A172 (cell line): Measurements from ENCODE around the gene MAD1L1. TPM values are rescaled to one million over a fixed set of nuclear protein-coding genes. Genes with fewer than 3 reads are reported as not detected.
"Not testable (repeated sequence)": the region's sequence is repeated elsewhere in the genome, so short reads cannot be mapped to it uniquely, and the experiment has no call there.

Experiments
- DNase-seq: peaks from one replicate; pipeline ENCODE4 v3.0.0-alpha.2; 2015; ENCODE audit warnings: low spot score
- total RNA-seq: library from RNA; depleted of rRNA; stranded (reverse); fragments of >200 nt; shearing (Covaris generic); gene quantifications from 2 replicates; pipeline ENCODE4 v1.2.3, GENCODE V29; 2014

MAD1L1 gene
- total RNA-seq, 1 experiment from 2014 or later, result 127 TPM

- DNase-seq, result not testable (repeated sequence)
Observed at GRCh38 chr7:1824151-1824881, 408.4 kb downstream of the MAD1L1 start.

- no peak for DNase-seq
Observed at GRCh38 chr7:1823376-1824150, 409.2 kb downstream of the MAD1L1 start.

- DNase-seq, result no peak
Observed at GRCh38 chr7:1819259-1819841, 413.4 kb downstream of the MAD1L1 start.

GRCh38 chr7:1818575-1819258 is 414.0 kb downstream of the MAD1L1 start:
- DNase-seq, result no peak

- no peak for DNase-seq
Observed at GRCh38 chr7:1817061-1817712, 415.6 kb downstream of the MAD1L1 start.

GRCh38 chr7:1816451-1816850 is 416.3 kb downstream of the MAD1L1 start:
- not testable (repeated sequence) for DNase-seq

- DNase-seq, result not testable (repeated sequence)
Observed at GRCh38 chr7:1815551-1816281, 417.0 kb downstream of the MAD1L1 start.

GRCh38 chr7:1815051-1815481 is 417.7 kb downstream of the MAD1L1 start:
- no peak for DNase-seq

- DNase-seq, result no peak
Observed at GRCh38 chr7:1814089-1814811, 418.5 kb downstream of the MAD1L1 start.

GRCh38 chr7:1813394-1814088 is 419.2 kb downstream of the MAD1L1 start:
- no peak for DNase-seq

GRCh38 chr7:1812509-1813393 is 420.0 kb downstream of the MAD1L1 start:
- no peak for DNase-seq

GRCh38 chr7:1811850-1812508 is 420.8 kb downstream of the MAD1L1 start:
- no peak for DNase-seq

GRCh38 chr7:1810961-1811849 is 421.5 kb downstream of the MAD1L1 start:
- no peak for DNase-seq

- no peak for DNase-seq
Observed at GRCh38 chr7:1810521-1810920, 422.2 kb downstream of the MAD1L1 start.

GRCh38 chr7:1809601-1810258 is 423.0 kb downstream of the MAD1L1 start:
- no peak for DNase-seq

GRCh38 chr7:1809070-1809469 is 423.7 kb downstream of the MAD1L1 start:
- no peak for DNase-seq
